GM19238 (cell line): ENCODE results near the gene PAFAH2.

ENCODE experiments used
- DNase-seq: peaks from one replicate; pipeline ENCODE4 v3.0.0; 2011; ENCODE audit warnings: low spot score; ENCODE audit not compliant: insufficient read length

PAFAH2 gene

GRCh38 chr1:26014179-26014578, 16.3 kb upstream of the PAFAH2 start:
- DNase-seq = no peak

DNA sequence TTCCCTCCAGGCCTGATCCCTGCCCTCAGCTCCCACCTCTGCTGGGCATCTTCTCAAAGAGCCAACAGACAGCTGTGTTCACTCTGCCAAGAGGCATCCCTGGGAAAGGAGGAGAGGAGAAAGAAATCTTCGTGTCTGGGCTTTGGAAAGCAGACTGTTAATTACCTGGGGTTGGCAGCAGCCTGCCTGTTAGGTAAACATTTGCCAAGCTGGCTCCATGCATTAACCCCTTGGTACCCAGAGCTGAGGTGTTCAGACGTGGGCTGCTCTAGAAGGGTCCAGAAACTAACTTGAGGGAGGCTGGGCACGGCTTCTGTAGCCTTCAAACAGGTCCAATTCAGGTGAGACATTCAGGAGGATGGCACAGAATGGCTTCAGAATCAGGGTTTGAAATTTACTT, 15.0 kb upstream of the PAFAH2 start:
- DNase-seq = no peak

GRCh38 chr1:26010825-26011224, 13.0 kb upstream of the PAFAH2 start:
- no peak for DNase-seq

DNA sequence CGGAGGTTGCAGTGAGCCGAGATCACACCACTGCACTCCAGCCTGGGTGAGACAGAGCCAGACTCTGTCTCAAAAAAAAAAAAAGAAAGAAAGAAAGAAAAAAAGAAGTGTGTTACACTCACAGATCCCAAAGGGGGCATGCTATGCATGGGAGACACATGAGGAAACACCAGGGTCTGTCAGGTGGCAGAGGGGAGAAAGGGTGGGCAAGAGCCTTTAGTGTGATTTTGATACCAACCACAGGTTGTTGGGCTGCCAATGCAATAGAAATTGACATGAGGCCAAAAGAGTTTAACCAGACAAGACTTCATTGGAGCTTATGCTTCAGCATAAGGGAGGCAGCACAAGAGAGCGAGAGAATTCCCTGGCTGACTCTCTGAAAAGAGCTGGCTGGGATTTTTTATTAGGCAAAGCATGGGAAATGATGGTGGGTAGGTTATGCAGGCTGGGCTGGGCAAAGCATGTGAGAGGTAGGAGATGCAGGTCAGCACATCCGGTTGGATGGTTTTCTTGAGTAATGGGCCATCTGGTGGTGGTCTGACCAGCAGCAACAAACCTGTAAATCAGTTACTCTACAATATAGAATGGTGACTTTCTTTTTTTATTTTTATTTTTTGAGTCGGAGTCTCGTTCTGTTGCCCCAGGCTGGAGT, 12.1 kb upstream of the PAFAH2 start:
- no peak for DNase-seq

DNA sequence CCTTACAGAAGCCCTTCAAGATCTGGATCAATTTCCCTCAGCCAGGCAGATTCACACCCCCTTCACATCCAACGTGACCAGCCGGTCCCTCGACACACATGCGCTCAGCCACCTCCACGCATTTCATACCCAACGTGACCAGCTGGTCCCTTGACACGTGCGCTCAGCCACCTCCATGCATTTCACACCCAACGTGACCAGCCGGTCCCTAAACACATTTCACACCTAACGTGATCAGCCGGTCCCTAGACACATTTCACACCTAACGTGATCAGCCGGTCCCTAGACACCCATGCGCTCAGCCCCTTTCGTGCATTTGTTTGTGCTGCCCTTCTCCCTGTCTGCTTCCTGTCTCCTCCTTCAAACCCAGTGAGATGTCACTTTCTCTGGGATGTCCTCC, 8.8 kb upstream of the PAFAH2 start:
- no peak for DNase-seq

DNA sequence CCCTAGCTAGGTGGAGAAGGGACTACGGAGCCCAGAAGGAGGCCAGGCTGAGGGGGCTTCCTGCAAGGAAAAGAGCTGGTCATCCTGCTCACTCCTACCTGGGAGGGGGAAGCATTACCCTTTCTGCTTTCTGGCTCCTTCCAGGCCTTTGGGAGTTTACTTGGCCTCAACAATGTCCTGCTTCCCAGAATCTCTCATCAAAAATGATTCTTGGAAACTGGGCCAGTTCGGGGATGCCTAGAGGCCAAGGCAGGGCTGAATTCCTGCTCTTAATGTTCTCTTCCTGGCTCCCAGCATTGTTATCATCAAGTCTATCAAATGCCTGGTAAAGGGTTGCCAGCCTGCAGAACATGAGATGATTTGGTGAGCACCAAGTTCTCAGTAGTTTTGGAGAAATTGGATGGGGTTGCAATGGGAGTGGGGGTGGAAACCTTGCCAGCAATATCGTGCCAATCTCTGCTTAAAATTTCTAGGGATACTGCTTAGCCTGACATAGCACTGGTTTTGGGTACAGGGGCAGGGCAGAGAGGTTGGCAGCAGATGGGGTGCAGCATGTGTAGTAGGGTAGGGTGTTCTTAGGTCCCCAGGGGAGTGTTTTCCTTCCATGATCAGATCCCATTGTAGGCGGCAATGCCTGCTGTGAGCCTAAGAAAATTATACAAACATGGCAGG, 7.7 kb upstream of the PAFAH2 start:
- DNase-seq = no peak

GRCh38 chr1:26003756-26004155, 5.9 kb upstream of the PAFAH2 start:
- no peak for DNase-seq

DNA sequence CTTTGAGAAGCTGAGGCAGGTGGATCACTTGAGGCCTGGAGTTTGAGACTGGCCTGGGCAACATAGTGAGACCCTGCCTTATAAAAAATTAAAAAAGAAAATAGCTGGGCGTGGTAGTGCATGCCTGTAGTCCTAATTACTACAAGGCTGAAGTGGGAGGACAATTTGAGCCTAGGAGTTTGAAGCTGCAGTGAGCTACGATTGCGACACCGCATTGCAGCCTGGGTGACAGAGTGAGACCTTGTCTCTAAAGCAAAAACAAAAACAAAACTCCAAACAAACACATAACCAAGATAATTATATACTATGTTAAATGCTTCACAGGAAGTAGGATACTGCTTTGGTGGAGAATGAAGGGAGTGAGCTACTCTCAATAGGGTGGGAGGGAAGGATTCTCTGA, 5.4 kb upstream of the PAFAH2 start:
- DNase-seq = no peak

DNA sequence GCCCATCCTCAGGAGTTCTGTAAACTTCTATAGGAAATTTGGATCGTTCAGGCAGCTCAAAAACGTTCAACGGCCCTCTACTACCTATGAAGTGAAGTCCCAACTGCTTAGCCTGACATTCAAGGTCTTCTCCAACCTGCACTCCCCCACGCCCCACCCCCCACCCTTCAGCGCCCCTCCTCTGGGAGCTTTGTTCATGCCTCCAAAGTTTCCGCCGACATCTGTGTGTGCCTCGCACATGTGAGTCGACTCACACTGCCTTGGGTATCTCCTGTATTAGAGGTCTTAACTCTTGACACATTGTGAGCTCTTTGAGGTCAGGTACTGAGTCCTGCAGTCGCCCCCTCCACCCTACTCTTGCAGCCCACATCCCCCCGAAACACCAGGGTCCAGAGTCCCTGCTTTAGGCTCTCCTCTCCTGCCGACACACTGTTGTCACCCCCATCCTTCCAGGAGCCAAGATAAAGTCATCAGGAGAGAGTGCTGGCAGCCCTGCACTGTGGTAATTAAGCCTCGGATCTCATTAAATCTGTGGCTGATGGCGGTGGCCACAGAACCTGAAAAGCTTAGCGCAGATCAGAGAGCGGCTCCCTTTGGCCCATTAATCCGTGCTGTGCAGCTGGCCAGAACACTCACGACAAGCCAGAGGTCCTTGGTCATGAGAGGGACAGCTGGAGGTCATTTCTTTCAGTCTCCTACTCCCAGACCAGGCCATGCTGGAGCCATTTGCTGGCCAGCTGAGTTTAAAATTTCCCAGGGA, 1.4 kb upstream of the PAFAH2 start:
- no peak for DNase-seq

GRCh38 chr1:25996966-25997827, 666 bp downstream of the PAFAH2 start:
- DNase-seq = no peak

- no peak for DNase-seq
Observed at GRCh38 chr1:25994402-25995150, 3.3 kb downstream of the PAFAH2 start.

DNA sequence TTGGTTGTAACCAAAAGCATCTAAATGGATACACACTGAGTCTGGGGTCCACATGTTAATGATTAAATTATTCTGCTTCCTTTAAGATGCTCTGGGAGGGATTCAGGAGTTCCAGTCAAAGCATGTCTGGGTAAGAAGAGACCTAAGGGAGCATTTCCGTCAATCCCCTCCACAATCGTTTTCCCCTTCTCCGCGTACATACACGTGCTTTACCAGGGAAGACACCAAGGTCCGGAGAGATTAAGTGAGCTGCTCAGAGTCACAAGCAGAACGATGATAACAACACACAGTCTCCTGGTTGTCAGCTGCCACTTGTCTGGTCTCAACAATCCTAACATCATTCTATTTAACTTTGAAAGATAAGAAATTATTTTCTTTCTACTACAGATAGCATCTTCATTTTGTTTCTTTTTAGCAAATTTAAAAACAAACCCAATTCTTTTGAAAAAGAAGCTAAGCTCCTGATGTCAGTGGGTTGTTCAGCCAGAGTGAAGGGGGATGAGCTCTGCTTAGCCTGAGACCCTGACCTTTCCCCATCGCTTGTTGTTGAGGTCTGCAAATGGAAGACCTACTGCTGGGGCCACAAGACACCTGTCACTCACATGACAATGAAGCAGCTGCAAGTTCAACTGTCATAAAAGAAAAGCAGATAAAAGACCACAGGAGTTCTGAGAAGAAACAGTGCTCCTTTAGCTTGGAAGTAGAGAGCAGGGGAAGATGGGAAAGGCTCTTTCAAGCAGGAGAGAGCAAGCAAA, 4.5 kb downstream of the PAFAH2 start:
- no peak for DNase-seq

GRCh38 chr1:25992689-25993171, 5.1 kb downstream of the PAFAH2 start:
- DNase-seq = no peak

DNA sequence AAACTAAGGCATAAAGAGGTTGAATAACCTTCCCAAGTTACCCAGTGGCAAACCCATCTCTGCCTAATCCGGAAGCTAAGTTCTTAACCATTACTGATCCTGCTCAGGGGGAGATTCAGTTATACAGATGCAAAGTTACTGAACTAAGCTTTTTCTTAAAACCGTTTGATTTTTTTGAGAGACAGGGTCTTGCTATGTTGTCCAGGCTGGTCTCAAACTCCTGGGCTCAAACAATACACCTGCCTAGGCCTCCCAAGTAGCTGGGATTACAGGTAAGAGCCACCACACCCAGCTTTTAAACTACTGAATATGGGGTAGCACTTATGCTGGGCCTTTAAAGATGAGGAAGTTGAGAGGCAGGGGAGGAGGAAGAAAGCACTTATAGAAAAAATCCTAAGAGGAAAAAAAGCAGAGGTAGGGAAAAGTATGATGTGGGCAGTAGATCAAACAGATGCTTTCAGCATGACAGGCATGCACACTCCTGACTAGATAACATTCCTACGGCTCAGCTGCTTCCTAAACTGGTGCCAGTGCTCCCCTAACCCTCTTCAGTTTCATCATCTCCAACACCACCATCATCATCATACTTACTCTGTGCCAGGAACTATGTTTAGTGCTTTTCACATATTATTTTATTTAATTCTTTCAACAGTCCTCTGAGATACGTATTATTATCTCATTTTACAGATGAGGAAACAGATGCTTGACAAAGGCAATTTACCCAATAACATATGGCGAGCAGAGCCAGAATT, 5.8 kb downstream of the PAFAH2 start:
- no peak for DNase-seq

DNA sequence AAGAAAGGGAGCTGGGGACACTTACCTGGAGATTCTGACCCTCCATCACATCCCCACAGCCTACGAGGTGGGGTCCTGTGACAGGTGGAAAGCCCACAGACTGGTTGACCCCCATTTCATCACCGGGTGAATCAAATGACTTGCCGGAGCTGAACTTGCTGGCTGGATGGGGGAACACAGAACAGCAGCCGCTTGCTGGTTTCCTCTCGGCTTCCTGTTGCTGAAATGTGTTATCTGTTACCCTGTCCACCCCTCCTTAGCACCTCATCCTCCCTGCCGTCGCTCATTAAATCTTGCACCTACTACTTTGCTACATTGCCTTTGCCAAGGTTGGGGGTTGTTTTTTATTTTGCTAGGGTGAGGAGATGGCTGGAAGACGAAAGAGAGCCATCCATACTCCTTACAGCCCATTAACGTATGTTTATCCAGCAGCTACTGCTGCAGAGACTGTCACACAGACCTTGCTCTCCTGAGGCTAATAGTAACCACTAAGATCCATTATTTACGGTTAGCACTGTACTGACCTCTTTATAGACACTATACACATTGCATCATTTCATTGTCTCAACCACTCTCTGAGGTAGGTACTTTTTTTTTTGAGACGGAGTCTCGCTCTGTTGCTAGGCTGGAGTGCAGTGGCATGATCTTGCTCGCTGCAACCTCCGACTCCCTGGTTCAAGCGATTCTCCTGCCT, 7.0 kb downstream of the PAFAH2 start:
- no peak for DNase-seq

DNA sequence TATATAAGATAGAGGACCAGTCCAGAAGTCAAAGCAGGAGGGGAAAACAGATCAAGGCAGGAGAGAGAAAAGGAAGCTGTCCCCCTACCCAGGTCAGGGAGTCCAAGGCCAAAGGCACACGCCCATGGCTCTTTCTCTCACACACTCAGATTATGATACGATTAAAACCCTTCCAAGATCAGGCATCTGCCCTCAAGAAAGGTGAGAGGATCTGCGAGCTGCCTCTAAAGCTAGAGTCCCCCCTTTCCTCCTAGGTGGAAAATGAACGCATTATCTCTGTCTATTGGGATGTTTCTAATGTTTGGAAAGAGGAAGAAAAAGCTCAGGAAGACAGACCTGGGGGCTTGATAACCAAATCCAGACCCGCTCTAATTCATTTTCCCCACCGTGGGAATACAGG, 7.6 kb downstream of the PAFAH2 start:
- no peak for DNase-seq

GRCh38 chr1:25989440-25990234, 8.2 kb downstream of the PAFAH2 start:
- DNase-seq = no peak

DNA sequence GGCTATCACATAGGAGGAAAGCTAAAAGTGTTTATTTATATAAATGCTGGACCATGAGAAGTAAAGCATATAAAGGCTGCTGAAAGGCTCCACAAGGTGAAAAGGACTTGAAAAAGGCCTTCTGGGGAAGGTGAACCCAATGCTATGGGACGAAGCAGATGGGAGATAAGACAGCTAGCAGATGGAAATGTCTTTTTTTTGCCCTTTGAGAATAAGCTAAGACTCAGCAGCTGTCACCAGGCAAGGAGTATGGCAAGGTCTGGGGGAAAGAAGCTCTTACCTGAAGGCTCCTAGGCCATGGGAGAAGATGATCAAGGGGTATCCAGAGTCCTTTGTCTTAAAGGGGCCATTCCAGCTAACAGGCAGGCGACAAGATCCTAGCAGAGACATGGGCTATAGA, 9.9 kb downstream of the PAFAH2 start:
- DNase-seq = no peak
